DND-41 (cell line): ENCODE measurements around the gene PASK.

Experiments used
- ATAC-seq: fragments of 200-7000 bp; cut with Tn5 transposase; 3 replicates; pipeline ENCODE4 v1.9.1; 2021; ENCODE audit warnings: low read depth; ENCODE audit not compliant: insufficient read depth
- DNase-seq: peaks from one replicate; pipeline ENCODE4 v3.0.0-alpha.2; 2020
- H2AFZ ChIP-seq: 2 replicates; pipeline ENCODE4 v1.6.0; 2012; ENCODE audit warnings: low read depth, low read length
- H3K27ac ChIP-seq: 2 replicates; pipeline ENCODE4 v1.5.1; 2012; ENCODE audit warnings: low read length, inconsistent platforms
- H3K27me3 ChIP-seq: fragments of 200-600 bp; sonication (generic); 2 replicates; pipeline ENCODE4 v1.6.0; 2012; ENCODE audit warnings: low read length, mild to moderate bottlenecking, inconsistent platforms; ENCODE audit not compliant: insufficient read depth, poor library complexity
- H3K36me3 ChIP-seq: 2 replicates; pipeline ENCODE4 v1.5.1; 2012; ENCODE audit warnings: low read length, inconsistent platforms; ENCODE audit not compliant: insufficient read depth
- H3K4me1 ChIP-seq: 2 replicates; pipeline ENCODE4 v1.5.1; 2012; ENCODE audit warnings: mild to moderate bottlenecking, low read length; ENCODE audit not compliant: insufficient read depth
- H3K4me2 ChIP-seq: 2 replicates; pipeline ENCODE4 v1.6.0; 2012; ENCODE audit warnings: mild to moderate bottlenecking, moderate library complexity, low read length, inconsistent platforms; ENCODE audit not compliant: insufficient read depth
- H3K4me3 ChIP-seq, 2 experiments: fragments of 200-600 bp in 1 of 2; shearing (Covaris generic) in 1 of 2; 2 replicates each; pipeline ENCODE4 v1.5.1; 2012 to 2016; ENCODE audit warnings: inconsistent platforms in 2 of 2, low read length in 2 of 2, mild to moderate bottlenecking in 2 of 2, low read depth in 1 of 2, moderate library complexity in 1 of 2
- H3K79me2 ChIP-seq: 2 replicates; pipeline ENCODE4 v1.6.0; 2012; ENCODE audit warnings: low read length, inconsistent platforms; ENCODE audit not compliant: insufficient read depth
- H3K9ac ChIP-seq: 2 replicates; pipeline ENCODE4 v1.6.0; 2012; ENCODE audit warnings: low read depth, mild to moderate bottlenecking, inconsistent platforms, low read length, moderate library complexity
- H3K9me3 ChIP-seq: 2 replicates; pipeline ENCODE4 v1.5.1; 2012; ENCODE audit warnings: low read length, moderate library complexity, mild to moderate bottlenecking, inconsistent platforms; ENCODE audit not compliant: insufficient read depth, severe bottlenecking
- H4K20me1 ChIP-seq: 2 replicates; pipeline ENCODE4 v1.6.0; 2012; ENCODE audit warnings: low read length; ENCODE audit not compliant: insufficient read depth
- CTCF ChIP-seq: IDR thresholded peaks from 2 replicates; pipeline ENCODE4 v1.5.1; 2012; ENCODE audit warnings: borderline replicate concordance, low read length, moderate library complexity, mild to moderate bottlenecking; ENCODE audit not compliant: poor library complexity, severe bottlenecking; ENCODE audit errors: extremely low read depth
- EZH2 ChIP-seq: IDR thresholded peaks from 3 replicates; pipeline ENCODE4 v1.6.1; 2012; ENCODE audit warnings: borderline replicate concordance, low read depth, mild to moderate bottlenecking, moderate library complexity, low read length, inconsistent platforms; ENCODE audit not compliant: severe bottlenecking

Gene PASK

GRCh38 chr2:241109210-241110088 is 39.8 kb downstream of the PASK start:
- no peaks in the 10 kb centered on the region for H3K9me3 ChIP-seq
- no peaks in the 10 kb centered on the region for H3K79me2 ChIP-seq
- DNase-seq (no peak), ATAC-seq (no peak)
- 0 out of 2 replicates have a peak, but pooled peaks cover 3% of the 10 kb centered on the region for H4K20me1 ChIP-seq
- no peak overlapping the region for H3K4me3 ChIP-seq
- no peak overlapping the region for H2AFZ ChIP-seq
- no peak overlapping the region for H3K9ac ChIP-seq
- H3K36me3 ChIP-seq, result peaks cover 50% of the 10 kb centered on the region
- no peaks in the 10 kb centered on the region for H3K4me1 ChIP-seq
- H3K27me3 ChIP-seq, result no peaks in the 10 kb centered on the region
- no peak overlapping the region for H3K27ac ChIP-seq
- H3K4me2 ChIP-seq, result no peak overlapping the region
- TF ChIP-seq CTCF (no peak), EZH2 (no peak)

- Histone ChIP-seq H3K79me2 (0 out of 2 replicates have a peak, but pooled peaks cover under 1% of the 10 kb centered on the region), H3K4me1 (peaks cover 6% of the 10 kb centered on the region), H2AFZ (no peak overlapping the region), H4K20me1 (0 out of 2 replicates have a peak, but pooled peaks cover 3% of the 10 kb centered on the region), H3K27ac (peak overlapping the region; percentile 17; the same call in 1 of the 2 replicates), H3K4me2 (no peak overlapping the region), H3K9me3 (no peaks in the 10 kb centered on the region), H3K9ac (no peak overlapping the region), H3K27me3 (no peaks in the 10 kb centered on the region), H3K4me3 (no peak overlapping the region), H3K36me3 (peaks cover 41% of the 10 kb centered on the region)
- TF ChIP-seq CTCF (no peak), EZH2 (no peak)
- no peak for ATAC-seq
- DNase-seq, result no peak
Measured at GRCh38 chr2:241108271-241109209, 40.7 kb downstream of the PASK start.

GRCh38 chr2:241107031-241107783 is 42.1 kb downstream of the PASK start:
- H2AFZ ChIP-seq, result no peak overlapping the region
- 0 out of 2 replicates have a peak, but pooled peaks cover 3% of the 10 kb centered on the region for H4K20me1 ChIP-seq
- no peak overlapping the region for H3K9ac ChIP-seq
- H3K79me2 ChIP-seq, result peaks cover 14% of the 10 kb centered on the region
- no peaks in the 10 kb centered on the region for H3K27me3 ChIP-seq
- no peaks in the 10 kb centered on the region for H3K9me3 ChIP-seq
- H3K27ac ChIP-seq, result no peak overlapping the region
- DNase-seq, result no peak
- no peak for ATAC-seq
- peaks cover 32% of the 10 kb centered on the region for H3K36me3 ChIP-seq
- no peak overlapping the region for H3K4me2 ChIP-seq
- TF ChIP-seq CTCF (no peak), EZH2 (no peak)
- H3K4me1 ChIP-seq, result peaks cover 15% of the 10 kb centered on the region
- no peak overlapping the region for H3K4me3 ChIP-seq
